Measurements from ENCODE around the gene XKR7. TPM values are rescaled to one million over a fixed set of nuclear protein-coding genes. Genes with fewer than 3 reads are reported as not detected.

Gene XKR7
- total and polyA plus RNA-seq, 2 donors (not counting 3 experiments of a cell fraction or from before 2014, with no cell fraction given), result 0.04 TPM; not detected in 1

- Histone ChIP-seq H3K9me1 (replicated peaks; ENCODE audit: control insufficient read depth, extremely low read depth, insufficient read depth, low read length) (no peaks in the 10 kb centered on the region), H3K9me3 (replicated peaks; ENCODE audit: control insufficient read depth, insufficient read depth, low read length) (no peaks in the 10 kb centered on the region), H3K27me3 (ENCODE audit: control insufficient read depth in 2 of 2, insufficient read depth in 2 of 2, low read length in 2 of 2) (peaks cover 0 to 3% of the 10 kb centered on the region in 2 experiments), H3K79me2 (ENCODE audit: control insufficient read depth, insufficient read depth, low read length) (peaks cover 28% of the 10 kb centered on the region), H3K4me3 (replicated peaks in 1 of 3; ENCODE audit: insufficient read depth in 1 of 3, low read depth in 1 of 3, low read length in 3 of 3) (no peak overlapping the region), H3K4me1 (ENCODE audit: control insufficient read depth, extremely low read depth, insufficient read depth, low read length) (peaks cover 7% of the 10 kb centered on the region), H3K9ac (replicated peaks; ENCODE audit: extremely low read depth, insufficient read depth, low read length) (no peak overlapping the region), H3K27ac (ENCODE audit: insufficient read depth, low read depth, low read length) (no peak overlapping the region), H3K4me2 (ENCODE audit: insufficient read depth, low read length) (no peak overlapping the region), H3K36me3 (ENCODE audit: control insufficient read depth in 2 of 2, extremely low read depth in 1 of 2, insufficient read depth in 2 of 2, low read length in 2 of 2) (peaks cover 1 to 3% of the 10 kb centered on the region in 2 experiments), H4K20me1 (replicated peaks; ENCODE audit: control insufficient read depth, extremely low read depth, insufficient read depth, low read length) (no peaks in the 10 kb centered on the region), H2AFZ (ENCODE audit: low read depth, low read length) (no peak overlapping the region)
- DNase-seq (ENCODE audit: low read depth, low spot score) (no peak), FAIRE-seq (no peak)
- intact Hi-C loops (cut with micrococcal nuclease), result loop anchor here (5.0 kb wide), 1 partner anchor 54 kb away; no protein-coding TSS in a partner anchor
- POLR2A ChIA-PET, result no interaction called here
- CTCF ChIA-PET, result interaction anchor here (0.7 to 2.6 kb wide), 4 partner anchors 10 to 131 kb away, joined by 3 to 27 read pairs (median 17); no protein-coding TSS in a partner anchor
- TF ChIP-seq, protein P1, sequence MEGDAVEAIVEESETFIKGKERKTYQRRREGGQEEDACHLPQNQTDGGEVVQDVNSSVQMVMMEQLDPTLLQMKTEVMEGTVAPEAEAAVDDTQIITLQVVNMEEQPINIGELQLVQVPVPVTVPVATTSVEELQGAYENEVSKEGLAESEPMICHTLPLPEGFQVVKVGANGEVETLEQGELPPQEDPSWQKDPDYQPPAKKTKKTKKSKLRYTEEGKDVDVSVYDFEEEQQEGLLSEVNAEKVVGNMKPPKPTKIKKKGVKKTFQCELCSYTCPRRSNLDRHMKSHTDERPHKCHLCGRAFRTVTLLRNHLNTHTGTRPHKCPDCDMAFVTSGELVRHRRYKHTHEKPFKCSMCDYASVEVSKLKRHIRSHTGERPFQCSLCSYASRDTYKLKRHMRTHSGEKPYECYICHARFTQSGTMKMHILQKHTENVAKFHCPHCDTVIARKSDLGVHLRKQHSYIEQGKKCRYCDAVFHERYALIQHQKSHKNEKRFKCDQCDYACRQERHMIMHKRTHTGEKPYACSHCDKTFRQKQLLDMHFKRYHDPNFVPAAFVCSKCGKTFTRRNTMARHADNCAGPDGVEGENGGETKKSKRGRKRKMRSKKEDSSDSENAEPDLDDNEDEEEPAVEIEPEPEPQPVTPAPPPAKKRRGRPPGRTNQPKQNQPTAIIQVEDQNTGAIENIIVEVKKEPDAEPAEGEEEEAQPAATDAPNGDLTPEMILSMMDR (IDR thresholded peaks at IDR 0.05; ENCODE audit: extremely low read depth in 1 of 2, insufficient read depth in 1 of 2, low read depth in 1 of 2, low read length in 2 of 2), result no peak
- no peak for TF ChIP-seq EZH2 (IDR thresholded peaks at IDR 0.05; ENCODE audit: borderline replicate concordance, low read depth, low read length, severe bottlenecking)
- TF ChIP-seq MYC (IDR thresholded peaks at IDR 0.05; ENCODE audit: low read depth, low read length), result no peak
- no peak for TF ChIP-seq JUN (IDR thresholded peaks at IDR 0.05; ENCODE audit: borderline replicate concordance, insufficient read depth, insufficient read length, low read depth)
- TF ChIP-seq, protein P2, sequence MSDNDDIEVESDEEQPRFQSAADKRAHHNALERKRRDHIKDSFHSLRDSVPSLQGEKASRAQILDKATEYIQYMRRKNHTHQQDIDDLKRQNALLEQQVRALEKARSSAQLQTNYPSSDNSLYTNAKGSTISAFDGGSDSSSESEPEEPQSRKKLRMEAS (IDR thresholded peaks at IDR 0.05; ENCODE audit: insufficient read depth, insufficient read length), result no peak
- TF ChIP-seq POLR2A (IDR thresholded peaks at IDR 0.05; ENCODE audit: low read depth, low read length), result no peak
- no peak for TF ChIP-seq FOS (IDR thresholded peaks at IDR 0.05; ENCODE audit: borderline replicate concordance, insufficient read depth, low read length)
- no peak for TF ChIP-seq POLR2AphosphoS5 (IDR thresholded peaks at IDR 0.05; ENCODE audit: insufficient read depth, low read depth, low read length)
- no peak for TF ChIP-seq GATA2 (IDR thresholded peaks at IDR 0.05; ENCODE audit: insufficient read depth, insufficient read length, low read depth, low read length)
- no TSS peak for BruUV-seq (replicated peaks)
- dilution Hi-C loops (cut with MboI; ENCODE audit: extremely low pct_ligation_motif_present, low sequenced_read_pairs), result no loop called here
Observed at GRCh38 chr20:31953556-31954148, 14.3 kb upstream of the XKR7 start.
